Body of pancreas (tissue), 4 donors: ENCODE results near the gene SIM2. TPM values are rescaled to one million over a fixed set of nuclear protein-coding genes. Genes with fewer than 3 reads are reported as not detected.

ENCODE experiments used
- ATAC-seq: fragments of 150-250 bp; one replicate; pipeline ENCODE4 v1.9.1; 2016
- DNase-seq, 4 donors: peaks; one replicate each; pipeline ENCODE4 v3.0.0-alpha.2; 2019
- H3K27ac ChIP-seq, 4 donors: fragments of 200-600 bp; sonication (generic); 1 replicate in 3 of 4; 2 replicates in 1 of 4; pipeline versions ENCODE4 v1.5.1 to v1.6.1; 2016 to 2019; ENCODE audit warnings: mild to moderate bottlenecking in 1 of 4, mixed read lengths in 1 of 4, moderate library complexity in 1 of 4
- H3K27me3 ChIP-seq, 2 donors: fragments of 200-600 bp; sonication (generic); one replicate each; pipeline ENCODE4 v1.6.0; 2016; ENCODE audit warnings: mild to moderate bottlenecking in 1 of 2
- H3K36me3 ChIP-seq, 2 donors: fragments of 200-600 bp; sonication (generic); replicated peaks in 1 of 2; 2 replicates each; pipeline ENCODE4 v1.5.1; 2016; ENCODE audit warnings: low read depth in 2 of 2; ENCODE audit not compliant: insufficient read depth in 1 of 2
- H3K4me1 ChIP-seq: fragments of 200-600 bp; sonication (generic); one replicate; pipeline ENCODE4 v1.6.0; 2016
- H3K4me3 ChIP-seq, 2 donors: fragments of 200-600 bp; sonication (generic); 1 replicate in 1 of 2; 2 replicates in 1 of 2; pipeline ENCODE4 v1.5.1; 2016 to 2019
- H3K9me3 ChIP-seq, 3 donors: fragments of 200-600 bp; sonication (generic); 1 replicate in 2 of 3; 2 replicates in 1 of 3; pipeline ENCODE4 v1.5.1; 2016
- CTCF ChIP-seq, 7 experiments: fragments of 450-650 bp in 4 of 7; fragments of 200-600 bp in 3 of 7; sonication (generic) in 3 of 7; IDR thresholded peaks; one replicate each; pipeline ENCODE4 v1.5.1; 2016 to 2019; ENCODE audit warnings: antibody characterized with exemption in 7 of 7
- POLR2A ChIP-seq, 3 donors: fragments of 450-650 bp; IDR thresholded peaks; one replicate each; pipeline ENCODE4 v1.6.1; 2016; ENCODE audit warnings: antibody characterized with exemption in 3 of 3, mild to moderate bottlenecking in 2 of 3
- WGBS, 2 donors: methylation state at CpG; one replicate each; pipeline ENCODE4 v1.1.5; 2017; 5-methylcytosine and 5-hydroxymethylcytosine counted together
- intact Hi-C: fragments of 100-400 bp; cut with DNase I; formaldehyde crosslinking; loops from one replicate; pipeline ENCODE4 v1.15.1; 2023
- total RNA-seq, 2 donors: library from RNA; depleted of rRNA; stranded (reverse); fragments of >200 nt; gene quantifications; one replicate each; pipeline ENCODE4 v1.1.0, GENCODE V29; 2016

The SIM2 gene
- total RNA-seq, 2 donors from 2014 or later = 0.26 TPM; not detected in 1

- H3K27me3 ChIP-seq = no peaks in the 10 kb centered on the region
- H3K27ac ChIP-seq = peak overlapping the region in 3 of 4 donors; percentile 39 to 71 (median 64)
- H3K4me1 ChIP-seq = peaks cover 25% of the 10 kb centered on the region
- H3K9me3 ChIP-seq = no peaks in the 10 kb centered on the region
- intact Hi-C loops = no loop called here
- TF ChIP-seq CTCF (IDR thresholded peaks at IDR 0.05) (no peak), POLR2A (IDR thresholded peaks at IDR 0.05) (no peak)
- H3K36me3 ChIP-seq = no peaks in the 10 kb centered on the region
- no peak for ATAC-seq
- 67 to 68% methylated on average over 8 of the region's 8 CpGs for WGBS, 2 donors
- no peak for DNase-seq
- no peak overlapping the region for H3K4me3 ChIP-seq
These were observed 75.1 kb downstream of the SIM2 start for GRCh38 chr21:36773995-36774394.

- Histone ChIP-seq H3K36me3 (no peaks in the 10 kb centered on the region), H3K27ac (no peak overlapping the region), H3K4me1 (peaks cover 16% of the 10 kb centered on the region), H3K4me3 (no peak overlapping the region), H3K9me3 (no peaks in the 10 kb centered on the region), H3K27me3 (no peaks in the 10 kb centered on the region)
- 63 to 65% methylated on average over 10 of the region's 10 CpGs for WGBS, 2 donors
- intact Hi-C loops = no loop called here
- ATAC-seq (no peak), DNase-seq (peak in 1 of 4 donors; percentile 30)
- no peak for TF ChIP-seq CTCF (IDR thresholded peaks at IDR 0.05)
- TF ChIP-seq POLR2A (IDR thresholded peaks at IDR 0.05) = no peak
These were observed 78.2 kb downstream of the SIM2 start for GRCh38 chr21:36776981-36777617.

- Histone ChIP-seq H3K27ac (no peak overlapping the region), H3K36me3 (no peaks in the 10 kb centered on the region), H3K9me3 (no peaks in the 10 kb centered on the region), H3K27me3 (no peaks in the 10 kb centered on the region), H3K4me1 (no peaks in the 10 kb centered on the region), H3K4me3 (no peak overlapping the region)
- intact Hi-C loops = no loop called here
- ATAC-seq = no peak
- DNase-seq = no peak
- 71 to 77% methylated on average over 4 to 6 of the region's 6 CpGs for WGBS, 2 donors
- TF ChIP-seq POLR2A (IDR thresholded peaks at IDR 0.05) (no peak), CTCF (IDR thresholded peaks at IDR 0.05) (no peak)
These were observed 81.9 kb downstream of the SIM2 start for GRCh38 chr21:36780861-36781260.

GRCh38 chr21:36783612-36784374 lies 84.9 kb downstream of the SIM2 start:
- intact Hi-C loops = no loop called here
- no peaks in the 10 kb centered on the region for H3K4me1 ChIP-seq
- 90 to 95% methylated on average over 8 of the region's 8 CpGs for WGBS, 2 donors
- no peak for TF ChIP-seq POLR2A (IDR thresholded peaks at IDR 0.05)
- no peak for TF ChIP-seq CTCF (IDR thresholded peaks at IDR 0.05)
- H3K27ac ChIP-seq = no peak overlapping the region
- H3K4me3 ChIP-seq = no peak overlapping the region
- ATAC-seq = no peak
- DNase-seq = no peak
- H3K27me3 ChIP-seq = no peaks in the 10 kb centered on the region
- no peaks in the 10 kb centered on the region for H3K9me3 ChIP-seq
- H3K36me3 ChIP-seq = no peaks in the 10 kb centered on the region
